Measurements from ENCODE around the gene FCN2. TPM values are rescaled to one million over a fixed set of nuclear protein-coding genes. Genes with fewer than 3 reads are reported as not detected.

The FCN2 gene
- total RNA-seq, 1 donor from 2014 or later: not detected

DNA sequence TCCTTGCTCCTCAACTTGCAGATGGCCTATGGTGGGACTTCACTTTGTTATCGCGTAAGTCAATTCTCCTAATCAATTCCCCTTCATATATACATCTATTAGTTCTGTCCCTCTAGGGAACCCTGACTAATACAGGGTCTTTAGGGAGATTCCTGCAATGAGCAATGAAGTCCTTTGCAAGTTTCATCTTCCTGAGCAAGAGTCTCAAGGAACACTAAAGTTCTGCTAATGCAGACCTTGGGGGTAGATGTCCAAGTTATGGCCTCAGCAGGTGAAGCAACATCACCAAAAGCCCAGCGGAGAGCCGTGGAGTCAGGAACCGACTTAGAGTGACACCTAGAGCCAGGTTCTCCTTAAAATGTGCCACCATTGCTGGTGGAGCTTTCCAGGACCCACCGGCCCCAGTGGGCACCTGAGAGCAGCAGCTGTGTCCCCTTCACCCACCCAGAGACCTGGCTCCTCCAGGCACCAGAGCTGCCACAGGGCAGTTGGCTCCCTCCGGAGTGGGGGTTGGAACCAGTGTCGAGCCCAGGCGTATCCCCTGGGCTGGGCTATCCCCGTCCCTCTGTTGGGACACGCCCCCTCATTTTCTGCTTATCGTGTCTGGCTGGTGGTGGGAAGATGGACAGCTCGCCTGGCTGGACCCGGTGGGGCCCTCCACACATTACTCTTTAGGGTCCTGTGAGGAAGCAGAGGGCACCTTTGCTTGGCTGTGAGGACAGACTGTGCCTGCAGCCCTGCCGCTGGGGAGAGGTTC lies 48.0 kb downstream of the FCN2 start:
- TF ChIP-seq, protein P1, sequence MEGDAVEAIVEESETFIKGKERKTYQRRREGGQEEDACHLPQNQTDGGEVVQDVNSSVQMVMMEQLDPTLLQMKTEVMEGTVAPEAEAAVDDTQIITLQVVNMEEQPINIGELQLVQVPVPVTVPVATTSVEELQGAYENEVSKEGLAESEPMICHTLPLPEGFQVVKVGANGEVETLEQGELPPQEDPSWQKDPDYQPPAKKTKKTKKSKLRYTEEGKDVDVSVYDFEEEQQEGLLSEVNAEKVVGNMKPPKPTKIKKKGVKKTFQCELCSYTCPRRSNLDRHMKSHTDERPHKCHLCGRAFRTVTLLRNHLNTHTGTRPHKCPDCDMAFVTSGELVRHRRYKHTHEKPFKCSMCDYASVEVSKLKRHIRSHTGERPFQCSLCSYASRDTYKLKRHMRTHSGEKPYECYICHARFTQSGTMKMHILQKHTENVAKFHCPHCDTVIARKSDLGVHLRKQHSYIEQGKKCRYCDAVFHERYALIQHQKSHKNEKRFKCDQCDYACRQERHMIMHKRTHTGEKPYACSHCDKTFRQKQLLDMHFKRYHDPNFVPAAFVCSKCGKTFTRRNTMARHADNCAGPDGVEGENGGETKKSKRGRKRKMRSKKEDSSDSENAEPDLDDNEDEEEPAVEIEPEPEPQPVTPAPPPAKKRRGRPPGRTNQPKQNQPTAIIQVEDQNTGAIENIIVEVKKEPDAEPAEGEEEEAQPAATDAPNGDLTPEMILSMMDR (IDR thresholded peaks at IDR 0.05): no peak

DNA sequence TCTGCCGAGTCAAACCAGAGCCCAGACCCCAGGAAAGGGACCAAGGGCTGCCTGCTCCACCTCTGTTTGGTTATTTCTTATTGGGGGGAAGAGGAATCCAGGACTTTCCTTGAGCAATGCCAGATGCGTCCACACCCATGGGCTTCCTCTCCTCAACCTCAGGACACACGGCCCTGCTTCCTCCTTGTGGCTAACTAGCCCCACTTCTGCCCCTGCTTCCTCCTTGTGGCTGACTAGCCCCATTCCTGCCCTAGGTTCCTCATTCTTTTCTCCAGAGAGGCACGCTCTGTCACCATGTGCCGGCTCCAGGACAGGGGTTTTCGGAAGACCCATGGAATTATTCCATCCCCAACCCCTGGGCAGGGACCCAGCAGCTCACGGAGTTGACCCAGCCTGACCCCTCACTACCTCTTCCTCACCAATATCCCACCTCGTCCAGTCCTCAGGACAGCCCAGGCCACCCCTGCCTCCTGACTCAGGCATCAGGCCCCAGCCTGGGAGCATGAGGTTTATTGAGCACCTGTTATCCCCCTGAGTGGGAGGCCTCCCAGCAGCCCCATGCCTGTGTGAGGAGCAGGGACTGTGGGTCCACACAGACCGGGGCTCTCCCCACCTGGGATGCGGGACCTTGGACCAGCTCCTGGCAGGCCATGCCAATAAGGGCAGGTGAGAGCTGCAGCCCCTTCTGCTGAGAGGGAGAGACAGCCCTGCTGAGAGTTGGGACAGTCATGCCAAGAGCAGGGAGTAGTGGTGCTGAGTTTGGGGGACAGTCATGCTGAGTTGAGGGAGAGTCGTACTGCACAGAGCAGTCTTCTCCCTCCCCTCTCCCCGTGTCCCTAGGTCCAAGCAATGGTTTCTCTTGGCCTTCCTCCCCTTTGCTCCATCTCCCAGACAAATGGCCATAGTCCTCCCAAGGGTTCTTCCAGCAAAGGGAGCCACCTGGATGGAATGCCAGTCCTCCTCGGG lies 48.9 kb downstream of the FCN2 start:
- H3K4me1 Mint-ChIP-seq (ENCODE audit: unreplicated experiment): no peaks in the 10 kb centered on the region
- peaks cover 26% of the 10 kb centered on the region for H3K27me3 Mint-ChIP-seq (ENCODE audit: unreplicated experiment)
- H3K4me3 Mint-ChIP-seq (ENCODE audit: unreplicated experiment): no peak overlapping the region
- H3K27ac Mint-ChIP-seq (ENCODE audit: unreplicated experiment): no peak overlapping the region
- TF ChIP-seq, protein P1 (IDR thresholded peaks at IDR 0.05): no peak
- DNase-seq (ENCODE audit: extremely low spot score, unreplicated experiment): no peak
- no peaks in the 10 kb centered on the region for H3K36me3 Mint-ChIP-seq (ENCODE audit: unreplicated experiment)
- no peaks in the 10 kb centered on the region for H3K9me3 Mint-ChIP-seq (ENCODE audit: unreplicated experiment)

More for the DNA sequence above, 48.0 kb downstream of the FCN2 start:
- no peaks in the 10 kb centered on the region for H3K9me3 Mint-ChIP-seq (ENCODE audit: unreplicated experiment)
- H3K36me3 Mint-ChIP-seq (ENCODE audit: unreplicated experiment): no peaks in the 10 kb centered on the region
- peaks cover 22% of the 10 kb centered on the region for H3K27me3 Mint-ChIP-seq (ENCODE audit: unreplicated experiment)
- no peak overlapping the region for H3K4me3 Mint-ChIP-seq (ENCODE audit: unreplicated experiment)
- no peaks in the 10 kb centered on the region for H3K4me1 Mint-ChIP-seq (ENCODE audit: unreplicated experiment)
- DNase-seq (ENCODE audit: extremely low spot score, unreplicated experiment): no peak
- H3K27ac Mint-ChIP-seq (ENCODE audit: unreplicated experiment): no peak overlapping the region

DNA sequence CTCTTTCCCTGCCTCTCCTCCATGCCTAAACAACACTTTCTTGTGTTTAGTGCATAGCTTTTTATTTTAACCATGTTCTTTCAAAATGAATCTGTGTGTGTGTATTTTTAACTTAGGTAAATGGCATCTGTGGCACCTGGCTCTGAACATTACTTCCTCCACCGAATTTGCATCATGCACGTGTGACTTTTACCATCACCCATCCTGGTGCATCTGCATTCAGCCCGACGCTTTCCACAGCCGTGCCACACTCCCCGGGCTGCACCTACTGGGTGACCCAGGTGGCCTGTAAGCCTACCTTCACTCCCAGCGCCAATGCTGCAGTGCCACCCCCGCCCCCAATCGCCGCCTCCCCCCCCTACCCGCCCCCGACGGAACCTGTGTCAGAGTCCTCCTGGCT lies 49.8 kb downstream of the FCN2 start:
- DNase-seq (ENCODE audit: extremely low spot score, unreplicated experiment): no peak
- Mint-ChIP-seq H3K36me3 (ENCODE audit: unreplicated experiment) (no peaks in the 10 kb centered on the region), H3K4me1 (ENCODE audit: unreplicated experiment) (no peaks in the 10 kb centered on the region), H3K27me3 (ENCODE audit: unreplicated experiment) (peaks cover 35% of the 10 kb centered on the region), H3K4me3 (ENCODE audit: unreplicated experiment) (no peak overlapping the region), H3K27ac (ENCODE audit: unreplicated experiment) (no peak overlapping the region), H3K9me3 (ENCODE audit: unreplicated experiment) (no peaks in the 10 kb centered on the region)
- TF ChIP-seq, protein P1 (IDR thresholded peaks at IDR 0.05): no peak

DNA sequence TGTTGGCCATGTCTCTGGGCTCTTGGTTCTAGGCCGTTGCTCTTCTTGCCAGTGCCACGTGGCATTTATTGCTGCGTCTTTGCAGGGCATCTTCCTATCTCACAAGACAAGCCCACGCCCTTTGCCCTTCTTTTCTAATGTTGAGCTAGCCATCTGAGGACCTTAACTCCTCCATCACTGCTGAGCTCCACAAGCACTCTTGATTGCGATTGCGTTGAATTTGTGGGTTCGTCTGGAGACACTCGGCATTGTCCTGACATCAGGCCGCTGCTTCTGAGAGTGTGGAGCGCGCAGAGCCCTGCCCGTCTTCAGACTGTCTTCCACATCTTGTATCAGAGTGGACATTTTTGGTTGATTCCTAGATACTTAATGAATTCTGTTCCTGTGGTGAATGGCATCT lies 51.6 kb downstream of the FCN2 start:
- Mint-ChIP-seq H3K36me3 (ENCODE audit: unreplicated experiment) (no peaks in the 10 kb centered on the region), H3K27me3 (ENCODE audit: unreplicated experiment) (peaks cover 50% of the 10 kb centered on the region), H3K4me1 (ENCODE audit: unreplicated experiment) (no peaks in the 10 kb centered on the region), H3K4me3 (ENCODE audit: unreplicated experiment) (no peak overlapping the region), H3K9me3 (ENCODE audit: unreplicated experiment) (no peaks in the 10 kb centered on the region), H3K27ac (ENCODE audit: unreplicated experiment) (no peak overlapping the region)
- DNase-seq (ENCODE audit: extremely low spot score, unreplicated experiment): no peak
- TF ChIP-seq, protein P1 (IDR thresholded peaks at IDR 0.05): no peak

DNA sequence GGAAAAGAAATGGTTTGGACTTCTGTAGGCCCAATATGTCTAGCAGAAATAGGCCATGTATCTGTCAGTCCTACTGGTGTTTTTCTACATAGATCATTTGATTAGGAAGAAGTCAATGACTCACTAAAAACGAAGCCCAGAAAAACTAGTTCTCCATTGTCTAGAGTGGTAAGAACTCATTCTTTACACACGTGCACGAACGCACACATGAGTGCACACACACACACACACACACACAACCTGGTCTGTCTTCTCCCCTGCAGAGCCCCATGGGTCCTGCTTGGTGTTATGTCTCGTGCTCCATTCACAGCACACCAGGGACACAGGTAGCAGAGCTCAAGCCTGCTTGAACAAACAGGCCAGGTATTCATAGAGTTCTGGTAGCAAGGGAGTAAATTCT lies 52.0 kb downstream of the FCN2 start:
- peaks cover 53% of the 10 kb centered on the region for H3K27me3 Mint-ChIP-seq (ENCODE audit: unreplicated experiment)
- H3K4me1 Mint-ChIP-seq (ENCODE audit: unreplicated experiment): no peaks in the 10 kb centered on the region
- TF ChIP-seq, protein P1 (IDR thresholded peaks at IDR 0.05): no peak
- no peaks in the 10 kb centered on the region for H3K36me3 Mint-ChIP-seq (ENCODE audit: unreplicated experiment)
- no peaks in the 10 kb centered on the region for H3K9me3 Mint-ChIP-seq (ENCODE audit: unreplicated experiment)
- H3K4me3 Mint-ChIP-seq (ENCODE audit: unreplicated experiment): no peak overlapping the region
- no peak overlapping the region for H3K27ac Mint-ChIP-seq (ENCODE audit: unreplicated experiment)
- DNase-seq (ENCODE audit: extremely low spot score, unreplicated experiment): no peak

All from osteocyte (in vitro differentiated cells).